AG08396 (cell line): ENCODE results near the gene RERG.

ENCODE experiments used
- DNase-seq: peaks from one replicate; pipeline ENCODE4 v3.0.0; 2012; ENCODE audit warnings: low spot score, mixed read lengths

The RERG gene

DNA sequence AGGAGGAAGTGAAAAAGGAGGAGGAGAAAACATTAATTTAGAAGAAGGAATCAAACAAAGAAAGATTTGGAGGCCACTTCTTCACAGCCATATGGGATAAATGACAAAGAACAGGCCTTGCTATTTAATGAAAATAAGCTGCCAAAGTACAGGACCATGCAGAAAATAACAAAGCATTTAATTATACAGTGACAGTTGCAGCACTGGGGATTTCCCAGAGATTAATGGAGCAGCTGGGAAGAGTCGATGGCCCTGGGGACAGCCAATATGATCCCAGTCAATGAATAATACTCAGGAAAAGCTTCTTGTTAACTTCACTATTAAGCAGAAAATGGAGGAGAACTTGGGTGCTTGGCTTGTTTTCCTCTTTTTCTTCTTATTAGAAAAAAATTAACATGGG is 34.6 kb downstream of the RERG start:
- DNase-seq: no peak

DNA sequence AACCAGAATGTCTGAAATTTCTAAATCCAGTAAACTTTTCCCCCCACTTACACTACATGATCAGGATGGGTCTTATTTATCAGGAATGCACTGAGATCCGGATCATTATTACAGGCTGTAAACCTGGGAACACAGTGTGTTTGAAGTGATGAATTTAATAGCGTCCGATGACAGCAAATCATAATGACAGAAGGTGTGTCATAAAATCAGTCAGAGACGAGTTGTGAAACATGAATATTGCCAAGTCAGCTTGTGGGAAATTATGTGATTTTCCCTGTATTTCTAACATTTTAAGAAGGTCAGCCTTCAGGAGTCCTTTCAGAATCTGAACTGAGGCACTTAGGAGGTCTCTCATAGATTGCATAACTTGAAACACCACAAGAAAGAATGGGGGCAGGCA is 36.7 kb downstream of the RERG start:
- DNase-seq: no peak

DNA sequence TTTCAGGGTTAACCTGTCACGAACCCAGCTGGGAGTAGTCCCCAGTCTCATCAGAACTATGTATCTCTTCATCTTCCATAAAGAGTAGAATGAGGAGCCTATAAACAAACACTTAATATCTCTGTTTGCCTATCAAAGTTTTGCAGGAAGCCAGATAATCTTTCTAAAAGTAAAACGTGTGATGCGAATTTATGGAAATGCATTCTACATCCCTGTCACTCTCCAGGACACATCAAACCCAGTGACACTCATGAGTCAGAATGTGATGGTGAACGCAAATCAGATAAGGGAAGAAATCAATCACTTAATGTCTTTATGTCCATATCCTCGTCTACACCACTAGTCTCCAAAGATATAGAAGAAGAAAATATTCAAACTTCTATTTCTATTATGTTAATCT is 37.4 kb downstream of the RERG start:
- no peak for DNase-seq

DNA sequence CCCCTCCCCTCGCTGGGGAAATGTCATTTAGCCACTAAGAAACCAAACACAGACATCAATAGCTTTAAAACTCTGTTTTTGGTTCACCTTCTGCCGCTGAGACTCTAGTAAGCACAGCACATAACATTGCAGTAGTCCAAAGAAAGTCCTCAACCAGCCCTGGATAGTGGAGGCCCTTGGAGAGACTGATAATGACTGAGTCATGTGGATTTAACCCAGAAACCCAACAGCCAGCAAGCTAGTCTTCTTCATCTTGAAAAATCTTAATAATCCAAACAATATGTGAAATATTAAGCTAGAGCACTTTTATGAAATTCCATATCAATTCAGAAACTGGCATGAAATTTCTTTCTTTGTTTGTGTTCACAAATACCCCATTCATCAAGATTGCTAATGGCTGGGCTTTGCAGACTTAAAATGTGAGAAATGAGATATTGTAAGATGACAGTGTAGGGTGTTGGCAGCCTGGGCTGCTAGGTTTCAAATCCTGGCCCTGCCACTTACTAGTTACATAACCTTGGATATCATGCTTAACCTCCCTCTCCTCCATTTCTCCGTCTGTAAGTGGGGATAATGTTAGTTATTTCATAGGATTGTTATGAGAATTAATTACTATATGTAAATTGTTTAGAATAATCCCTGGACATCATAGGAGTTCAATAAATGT is 40.1 kb downstream of the RERG start:
- DNase-seq: no peak

DNA sequence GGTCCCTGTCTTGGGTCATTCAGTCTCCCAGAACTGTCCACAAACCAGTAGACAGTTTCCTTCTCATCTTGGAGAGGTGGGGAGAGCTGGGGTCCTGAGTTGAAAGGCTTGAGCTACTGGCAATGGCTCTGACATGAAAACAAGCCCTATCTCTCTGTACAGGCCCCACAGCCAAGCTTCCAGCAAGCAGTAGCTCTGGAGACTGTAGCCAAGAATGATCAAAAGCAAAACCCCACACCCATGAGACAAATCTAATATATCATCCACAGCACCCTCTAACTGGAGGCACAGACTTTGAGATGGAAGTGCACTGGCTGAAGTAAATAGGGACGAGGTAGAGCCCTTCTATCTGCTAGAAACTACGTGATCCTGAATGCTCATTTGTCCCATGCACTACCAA is 40.9 kb downstream of the RERG start:
- DNase-seq: no peak

DNA sequence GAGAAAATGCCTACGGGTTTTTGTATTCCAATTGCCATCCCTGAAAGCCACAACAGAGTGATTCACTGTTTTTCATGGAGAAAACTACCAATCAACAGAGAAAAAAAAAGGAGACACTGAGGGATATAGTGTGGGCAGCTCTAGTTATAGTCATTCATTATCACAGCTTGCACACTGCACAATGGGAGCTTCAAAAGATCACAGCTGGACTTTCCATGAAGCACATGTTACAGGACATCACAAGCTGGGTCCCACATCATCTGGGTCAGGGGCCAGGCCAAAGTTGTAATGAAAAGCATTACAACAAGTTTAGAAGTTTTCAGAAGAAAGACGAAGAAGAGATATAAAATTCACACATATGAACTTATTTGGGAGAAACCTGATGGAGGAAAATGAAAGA is 41.5 kb downstream of the RERG start:
- no peak for DNase-seq

DNA sequence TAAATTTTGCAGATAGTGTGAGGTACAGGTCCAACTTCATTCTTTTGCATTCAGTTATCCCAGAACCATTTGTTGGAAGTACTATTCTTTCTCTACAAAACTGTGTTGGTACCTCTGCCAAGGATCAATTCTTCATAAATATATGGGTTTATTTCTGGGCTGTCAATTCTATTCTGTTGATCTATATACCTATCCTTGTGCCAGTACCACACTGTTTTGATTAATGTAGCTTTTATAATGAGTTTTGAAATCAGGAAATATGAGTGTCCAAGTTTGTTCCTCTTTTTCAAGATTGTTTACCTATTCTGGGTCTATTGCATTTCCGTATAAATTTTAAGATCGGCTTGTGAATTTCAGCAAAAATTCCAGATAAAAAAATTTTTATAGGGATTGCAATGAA is 48.1 kb downstream of the RERG start:
- DNase-seq: no peak

DNA sequence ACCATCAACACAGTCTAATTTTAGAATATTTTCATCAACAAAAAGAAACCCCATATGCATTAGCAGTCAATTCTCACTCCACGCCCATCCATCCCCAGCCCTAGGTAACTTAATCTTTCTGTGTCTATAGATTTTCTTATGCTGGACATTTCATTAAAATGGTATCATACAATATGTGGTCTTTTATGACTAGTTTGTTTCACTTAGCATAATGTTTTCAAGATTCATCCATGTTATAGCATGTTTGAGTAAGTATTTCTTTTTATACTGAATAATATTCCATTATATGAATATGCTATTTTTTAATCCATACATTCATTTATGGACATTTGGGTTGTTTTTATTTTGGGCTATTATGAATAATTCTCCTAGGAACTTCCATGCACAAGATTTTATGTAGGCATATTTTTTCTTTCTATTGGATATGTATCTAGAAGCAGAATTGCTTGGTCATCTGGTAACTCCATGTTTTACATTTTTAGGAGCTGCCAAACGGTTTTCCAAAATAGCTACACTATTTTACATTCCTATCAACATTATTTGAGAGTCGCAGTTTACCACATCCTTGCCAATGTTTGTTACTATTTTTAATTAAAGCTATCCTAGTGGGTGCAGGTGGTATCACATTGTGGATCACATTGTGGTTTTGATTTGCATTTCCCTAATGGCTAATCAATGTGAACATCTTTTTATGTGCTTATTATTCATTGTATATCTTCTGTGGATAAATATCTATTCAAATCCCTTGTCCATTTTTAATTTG is 49.0 kb downstream of the RERG start:
- no peak for DNase-seq

DNA sequence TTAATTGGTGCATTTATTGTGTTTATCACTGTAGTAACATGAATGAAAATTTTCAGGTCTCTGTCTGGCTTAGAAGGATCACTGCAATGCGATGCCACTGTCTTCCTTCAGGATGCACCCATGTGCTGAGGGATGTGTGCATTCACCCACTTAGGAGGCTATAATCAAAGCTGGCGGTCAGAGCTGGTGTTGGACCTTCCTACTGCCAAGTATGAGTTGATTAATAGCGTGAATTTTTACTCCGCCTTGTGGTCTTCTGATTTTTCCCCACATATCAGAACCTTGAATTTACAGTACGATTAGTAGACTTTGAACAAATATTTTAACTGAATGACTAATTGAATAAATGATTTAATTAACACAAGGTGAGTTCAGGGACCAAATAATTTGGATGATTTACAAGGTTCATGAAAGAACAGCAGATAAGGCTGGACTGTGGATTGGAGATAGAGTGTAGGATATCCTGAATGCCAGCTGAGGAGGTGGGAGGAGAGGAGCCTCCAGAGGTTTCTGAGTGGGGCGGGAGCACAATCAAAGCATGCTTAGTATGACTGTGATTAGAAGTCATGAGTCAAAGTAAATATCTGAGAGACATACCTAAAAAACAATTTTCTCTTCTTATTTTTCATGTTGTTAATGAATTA is 50.1 kb downstream of the RERG start:
- no peak for DNase-seq

DNA sequence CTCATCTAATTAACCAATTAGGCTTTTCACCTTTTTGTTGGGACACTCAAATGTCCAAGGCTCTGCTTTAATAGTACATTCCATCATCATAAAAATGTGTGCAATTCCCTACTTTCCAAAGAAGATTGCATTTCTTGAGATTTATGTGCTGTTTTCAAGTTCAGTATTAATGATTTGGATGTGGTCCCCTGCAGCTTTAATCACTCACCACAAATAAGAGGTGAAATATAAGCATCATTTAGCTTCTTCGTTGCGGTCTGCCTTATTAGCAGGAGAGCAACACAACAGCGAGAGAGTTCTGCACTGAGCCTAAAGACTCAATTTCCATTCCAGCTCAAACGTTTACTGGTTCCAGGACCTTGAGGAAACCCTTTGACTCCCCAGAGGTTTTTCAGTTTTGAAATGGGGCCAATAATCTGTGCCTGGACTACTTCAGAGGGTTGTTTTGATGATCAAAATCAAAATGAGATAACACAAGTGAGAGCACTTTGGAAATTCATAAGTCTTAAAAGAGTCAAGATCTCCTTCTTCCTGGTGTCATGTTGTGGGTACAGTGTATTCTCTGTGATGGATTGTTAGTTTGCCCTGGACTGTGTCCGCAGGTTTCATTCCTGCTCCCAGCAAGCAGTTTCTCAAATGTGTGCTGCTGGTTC is 53.1 kb downstream of the RERG start:
- DNase-seq: no peak

DNA sequence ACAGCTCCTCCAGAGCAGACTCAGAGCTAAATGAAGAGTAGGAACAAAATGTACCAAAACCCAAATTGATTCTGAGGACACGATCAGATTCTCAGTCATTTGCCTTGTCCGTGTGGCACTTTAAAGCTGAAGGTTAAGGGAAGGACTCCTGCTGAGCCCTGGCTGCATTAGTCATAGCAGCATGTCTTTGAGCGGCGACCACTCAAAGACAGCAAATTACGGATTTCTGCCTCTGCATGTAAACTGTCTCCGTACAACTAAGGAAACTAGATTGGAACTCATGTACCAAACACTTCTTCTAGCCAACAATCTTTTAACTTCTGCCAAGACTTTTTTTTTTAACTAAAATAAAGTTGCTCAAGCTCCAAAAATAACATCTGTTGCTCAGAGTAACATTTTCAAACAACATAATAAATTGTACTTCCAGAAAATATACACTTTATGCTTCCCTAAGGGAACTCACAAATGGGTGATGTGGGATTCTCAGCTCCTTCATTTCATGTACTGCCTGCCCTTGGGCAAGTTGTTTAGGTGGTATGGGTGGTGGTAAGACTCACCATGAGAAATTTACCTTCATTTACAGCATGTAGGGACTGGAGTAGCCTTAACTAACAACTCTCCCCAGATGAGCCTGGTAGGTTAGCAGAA is 56.1 kb downstream of the RERG start:
- no peak for DNase-seq

DNA sequence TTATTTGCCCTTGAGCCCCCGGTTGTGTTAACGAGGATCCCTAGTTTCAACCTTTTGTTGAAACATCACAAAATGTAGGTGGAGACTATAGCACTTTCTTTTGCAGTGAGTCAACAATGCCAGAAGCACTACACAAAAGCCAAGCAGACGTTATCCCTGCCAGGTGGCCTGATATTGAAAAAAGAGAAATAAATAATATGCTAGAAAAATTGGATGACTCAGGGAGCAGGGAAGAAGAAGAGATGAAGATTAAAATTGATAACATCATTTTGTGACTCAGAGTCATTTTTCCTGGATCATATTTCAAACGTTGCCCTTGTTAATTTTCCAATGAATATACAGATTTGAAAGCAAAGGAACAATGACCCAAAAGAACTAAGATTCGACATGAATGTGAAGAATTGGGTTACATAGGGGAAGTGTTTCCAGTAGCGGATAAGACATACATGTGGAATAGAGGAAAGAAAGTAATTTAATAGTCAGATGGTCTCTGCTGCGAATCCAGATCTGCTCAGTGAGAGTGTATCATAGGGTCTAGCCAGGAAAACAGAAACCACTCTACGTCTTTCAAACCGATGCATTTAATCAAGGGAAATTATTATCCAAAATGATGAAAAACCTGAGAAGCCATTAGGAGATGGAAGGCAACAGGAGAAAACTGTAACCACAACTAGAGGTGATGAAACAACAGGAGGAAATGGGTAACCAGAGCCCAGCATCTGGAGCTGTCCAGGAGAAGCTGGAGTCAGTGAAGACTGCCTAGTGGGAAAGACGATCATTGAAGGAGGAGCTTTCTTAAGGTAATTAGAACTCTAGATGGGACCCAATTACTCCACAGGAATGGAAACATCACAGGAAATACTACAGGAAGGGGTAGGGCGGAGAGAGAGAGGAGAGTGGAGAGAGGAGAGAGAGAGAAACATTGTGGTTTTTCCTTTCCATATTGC is 57.9 kb downstream of the RERG start:
- DNase-seq: no peak

DNA sequence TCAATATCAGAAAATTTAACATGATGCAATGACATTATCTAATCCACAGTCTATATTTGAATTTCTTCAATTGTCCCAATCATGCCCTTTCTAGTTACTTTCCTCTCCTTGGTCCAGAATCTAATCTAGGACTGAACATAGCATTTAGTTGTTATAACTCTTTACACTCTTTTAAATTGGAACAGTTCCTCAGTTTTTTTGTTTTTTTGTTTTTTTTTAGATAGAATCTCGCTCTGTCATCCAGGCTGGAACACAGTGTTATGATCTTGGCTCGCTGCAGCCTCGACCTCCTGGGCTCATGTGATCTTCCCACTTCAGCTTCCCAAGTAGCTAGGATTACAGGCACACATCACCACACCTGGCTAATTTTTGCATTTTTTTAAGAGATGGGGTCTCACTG is 63.1 kb downstream of the RERG start:
- DNase-seq: no peak

DNA sequence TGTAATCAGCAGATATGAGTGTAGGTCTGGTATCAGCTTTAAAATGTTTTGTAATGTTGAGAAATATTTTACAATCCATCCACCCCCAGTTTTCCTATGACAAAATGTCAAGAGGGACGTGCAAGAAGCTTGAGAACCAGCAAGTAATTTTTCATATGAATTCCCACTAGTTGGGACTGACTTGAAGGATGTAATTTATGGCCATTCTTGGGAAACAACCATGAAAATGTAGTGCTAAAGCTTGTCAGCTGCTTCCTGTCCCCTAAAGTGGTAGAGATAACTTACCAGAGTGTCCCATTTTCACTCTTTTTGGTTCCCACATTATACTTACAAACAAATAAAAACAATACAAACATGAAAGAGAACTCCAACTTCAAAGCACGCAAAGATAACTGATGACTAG is 63.9 kb downstream of the RERG start:
- DNase-seq: no peak

DNA sequence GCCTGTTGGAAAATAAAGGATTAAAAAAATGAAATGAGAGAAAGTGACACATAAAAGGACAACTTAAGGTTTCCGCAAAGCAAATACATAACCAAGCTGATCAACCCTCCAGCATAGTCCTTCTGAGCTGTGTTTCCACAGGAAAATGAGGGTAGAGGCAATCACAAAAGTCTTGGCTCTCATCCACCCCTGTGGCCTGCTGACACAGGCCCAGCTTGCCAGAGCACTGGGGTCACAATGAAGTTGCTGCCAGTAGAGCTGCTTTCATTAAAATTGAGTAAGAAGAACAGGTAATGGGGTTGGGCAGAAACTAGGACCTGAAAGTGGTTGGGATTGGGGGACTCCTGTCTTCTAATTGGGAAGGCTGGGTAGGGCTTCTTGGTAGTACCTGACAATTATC is 65.9 kb downstream of the RERG start:
- DNase-seq: no peak

DNA sequence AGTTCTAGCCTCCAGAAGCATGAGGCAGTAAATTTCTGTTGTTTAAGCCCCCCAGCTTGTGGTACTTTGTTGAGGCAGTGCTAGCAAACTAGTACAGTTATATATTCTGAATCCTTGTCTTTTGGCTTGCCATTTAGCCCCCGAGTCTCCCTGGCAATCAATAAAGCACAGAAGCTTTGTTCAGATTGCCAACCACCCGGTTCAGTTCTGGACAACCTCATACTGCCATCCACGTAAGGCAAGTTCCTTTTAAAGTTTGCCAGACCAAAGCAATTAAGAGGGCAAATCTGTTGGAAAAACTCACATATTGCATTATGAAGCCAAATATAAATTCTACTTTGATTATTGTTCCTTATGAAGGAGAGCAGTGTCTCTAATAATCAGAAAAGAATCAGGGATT is 67.1 kb downstream of the RERG start:
- no peak for DNase-seq

DNA sequence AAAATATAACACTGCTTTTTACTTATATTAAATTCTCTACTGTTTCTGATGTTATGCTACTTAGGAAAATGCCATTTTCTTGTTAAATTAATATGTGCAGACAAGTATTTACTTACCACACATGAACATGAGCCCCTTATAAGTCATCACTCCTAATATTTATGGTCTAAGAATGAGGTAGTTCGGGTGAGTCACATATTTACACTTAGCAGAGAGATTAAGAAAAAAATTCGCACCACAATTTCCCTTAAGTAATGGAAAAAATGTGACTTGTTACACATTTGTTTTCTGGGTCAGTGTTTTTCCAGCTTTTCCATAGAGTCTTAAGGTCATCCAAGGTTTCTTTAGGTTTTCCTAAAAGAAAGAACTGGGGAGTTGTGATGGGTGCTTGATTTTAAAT is 68.3 kb downstream of the RERG start:
- DNase-seq: no peak

DNA sequence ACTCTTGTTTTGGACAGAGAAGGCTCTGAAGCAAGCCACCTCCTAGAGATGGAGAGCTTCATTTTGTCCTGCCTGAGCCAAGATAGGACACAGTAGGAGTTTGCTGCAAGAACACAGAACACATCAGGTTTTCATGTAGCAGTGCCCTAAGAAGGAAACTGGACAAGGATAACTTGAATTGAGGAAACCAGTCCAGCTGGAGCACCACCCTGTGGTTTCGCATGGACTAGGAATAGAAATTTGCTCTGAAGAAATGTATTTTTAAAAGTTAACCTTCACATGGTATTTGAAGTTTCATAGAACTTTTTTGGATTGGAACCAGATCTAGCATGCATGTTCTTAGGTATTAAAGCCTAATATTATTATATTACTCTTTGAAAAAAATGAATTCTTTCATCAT is 68.8 kb downstream of the RERG start:
- no peak for DNase-seq

DNA sequence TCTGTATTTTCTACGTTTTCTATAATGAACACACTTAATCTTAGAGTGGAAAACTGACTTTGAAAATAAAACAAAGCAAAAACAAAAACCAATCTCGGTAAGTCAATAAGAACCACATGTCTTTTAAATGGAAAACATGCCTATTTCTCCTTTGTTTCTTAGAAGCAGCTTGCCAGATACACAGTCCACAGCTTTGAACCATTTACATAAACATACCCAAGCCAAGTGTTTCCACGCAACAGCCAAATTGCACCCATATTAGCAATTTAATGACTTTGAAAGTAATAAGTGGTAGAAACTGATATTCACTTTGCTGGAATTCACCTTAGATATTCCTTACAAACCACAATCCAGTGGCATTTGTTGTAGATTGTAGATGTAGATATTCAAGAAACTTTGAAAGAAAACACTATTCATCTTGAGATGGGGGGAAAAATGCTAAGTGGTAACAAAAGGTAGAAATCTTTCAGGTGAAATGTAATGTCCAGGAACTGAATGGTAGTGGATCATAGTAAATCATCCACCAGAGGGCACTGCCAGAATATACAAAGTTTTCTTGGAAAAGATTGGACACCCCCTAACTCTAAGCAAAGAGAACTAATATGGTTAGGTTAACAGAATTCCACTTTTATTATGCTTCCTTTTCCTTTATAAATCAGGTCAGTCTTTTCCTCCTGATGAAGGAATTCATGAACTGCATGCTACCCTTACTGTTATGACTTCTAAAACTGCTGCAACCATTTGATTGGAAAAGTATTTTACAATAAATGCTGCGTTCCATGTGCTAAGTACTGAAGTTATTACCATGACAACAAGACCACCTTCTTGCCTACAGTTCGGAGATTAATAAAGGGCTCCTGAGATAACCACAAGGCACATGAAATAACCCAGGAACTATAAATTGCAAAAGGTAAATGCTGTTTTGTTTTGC is 69.8 kb downstream of the RERG start:
- DNase-seq: no peak

DNA sequence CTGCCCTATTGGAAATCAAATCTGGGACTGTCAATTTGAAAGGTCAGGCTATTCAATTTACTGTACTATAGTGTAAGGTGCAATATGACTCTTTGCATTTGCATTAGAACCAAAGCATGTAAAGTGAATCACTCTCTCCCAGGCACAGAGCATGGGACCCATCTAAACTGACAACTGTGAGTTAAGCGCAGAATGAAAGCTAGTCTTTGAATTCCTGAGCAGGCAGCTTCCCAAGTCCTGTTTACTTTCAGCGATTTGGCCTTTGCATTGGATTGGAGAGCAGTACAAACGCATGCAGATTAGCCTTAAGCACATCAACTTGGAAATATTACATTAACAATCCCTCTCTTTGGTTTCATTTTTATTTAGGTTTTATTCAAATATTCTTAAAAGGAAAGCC is 74.6 kb downstream of the RERG start:
- no peak for DNase-seq
